Measurements from ENCODE around the gene ALDH5A1. TPM values are rescaled to one million over a fixed set of nuclear protein-coding genes. Genes with fewer than 3 reads are reported as not detected.

ALDH5A1 gene
- total RNA-seq, 1 donor from 2014 or later: 3.4 TPM

DNA sequence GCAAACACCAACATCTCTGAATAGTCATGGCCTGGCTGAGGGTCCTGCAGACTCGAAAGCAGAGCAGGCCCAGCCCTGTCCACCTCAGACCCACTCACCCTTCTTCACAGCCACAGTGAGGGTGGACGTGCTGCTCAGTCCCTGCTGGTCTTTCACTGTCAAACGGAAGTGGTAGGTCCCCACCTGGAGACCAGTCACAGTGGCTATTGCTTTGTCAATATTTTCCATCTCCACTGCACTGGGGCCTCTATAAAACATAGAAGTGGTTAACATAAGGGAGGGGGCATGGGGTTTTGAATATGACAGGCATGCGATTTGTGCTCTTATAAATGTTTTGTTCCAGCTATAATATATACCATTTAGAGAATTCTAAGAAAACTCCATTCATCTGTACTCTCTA, 73.9 kb downstream of the ALDH5A1 start:
- no peak for DNase-seq (ENCODE audit: low spot score)

DNA sequence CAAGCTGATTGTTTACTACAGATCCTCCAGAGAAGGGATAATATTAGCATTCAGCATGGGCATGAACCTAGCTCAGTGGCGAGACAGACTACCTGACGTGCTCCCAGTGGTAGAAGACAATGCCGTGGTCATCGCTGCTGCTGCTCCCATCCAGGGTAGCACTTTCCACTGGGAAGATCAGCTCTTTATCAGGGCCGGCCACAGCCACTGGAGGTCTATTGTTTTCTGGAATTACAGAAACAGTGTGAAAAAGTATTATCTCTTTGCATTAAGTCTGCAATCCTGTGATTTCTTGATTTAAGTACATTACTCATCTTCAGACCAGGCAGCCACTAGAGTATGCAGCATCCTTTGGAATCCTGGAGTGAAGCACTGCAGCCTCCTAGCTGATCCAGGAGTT, 75.0 kb downstream of the ALDH5A1 start:
- DNase-seq (ENCODE audit: low spot score): no peak

DNA sequence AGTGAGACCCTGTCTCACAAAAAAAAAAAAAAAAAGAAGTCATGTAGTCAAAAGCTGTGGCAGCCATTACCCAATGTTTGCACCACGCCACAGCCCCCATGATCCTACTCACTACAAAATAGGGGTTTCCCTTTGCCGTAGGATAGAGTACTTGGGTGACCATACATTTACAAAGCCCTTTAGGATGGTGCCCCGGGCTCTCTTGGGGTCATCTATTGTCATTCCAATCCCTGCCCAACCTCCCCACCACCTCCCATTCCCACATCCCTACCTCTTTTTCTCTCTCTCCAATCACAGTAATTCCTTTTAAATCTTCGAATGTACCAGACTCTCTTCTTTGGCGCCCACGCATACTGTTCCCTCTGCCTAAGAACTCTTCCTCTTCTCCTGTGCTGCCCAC, 76.6 kb downstream of the ALDH5A1 start:
- DNase-seq (ENCODE audit: low spot score): no peak

DNA sequence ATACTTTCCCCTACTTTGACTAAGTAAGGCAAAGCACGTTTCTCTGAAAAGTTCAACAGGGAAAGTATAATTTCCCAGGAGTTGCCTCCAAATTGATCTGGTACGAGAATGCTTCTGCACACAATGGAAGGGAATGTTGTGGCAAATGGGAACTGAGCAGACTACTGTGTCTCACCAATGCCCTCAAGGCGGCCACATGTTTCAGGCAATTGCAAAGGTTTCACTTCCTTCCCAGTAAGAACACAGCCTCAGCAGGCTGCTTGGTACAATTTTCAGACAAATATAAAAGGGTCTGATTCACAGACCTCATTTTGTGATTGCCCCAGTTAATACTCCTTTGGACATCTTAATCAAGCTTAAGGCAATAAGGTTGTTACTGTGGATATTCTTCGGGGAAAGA, 80.0 kb downstream of the ALDH5A1 start:
- peak; percentile 3 for DNase-seq (ENCODE audit: low spot score)

DNA sequence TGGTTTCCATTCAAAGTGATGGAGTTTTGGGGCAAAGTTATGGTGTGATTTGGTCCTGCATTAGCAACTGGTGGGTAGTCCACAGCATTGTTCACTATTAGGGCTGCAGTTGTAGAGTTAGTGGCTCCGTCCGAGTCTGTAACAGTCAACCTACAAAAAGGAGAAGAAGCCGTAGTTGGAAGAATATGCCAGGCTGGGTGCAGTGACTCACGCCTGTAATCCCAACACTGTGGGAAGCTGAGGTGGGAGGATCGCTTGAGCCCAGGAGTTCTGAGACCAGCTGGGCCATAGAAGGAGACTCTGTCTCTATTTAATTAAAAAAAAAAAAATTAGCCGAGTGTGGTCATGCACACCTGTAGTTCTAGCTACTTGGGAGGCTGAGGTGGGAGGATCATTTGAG, 81.7 kb downstream of the ALDH5A1 start:
- no peak for DNase-seq (ENCODE audit: low spot score)

DNA sequence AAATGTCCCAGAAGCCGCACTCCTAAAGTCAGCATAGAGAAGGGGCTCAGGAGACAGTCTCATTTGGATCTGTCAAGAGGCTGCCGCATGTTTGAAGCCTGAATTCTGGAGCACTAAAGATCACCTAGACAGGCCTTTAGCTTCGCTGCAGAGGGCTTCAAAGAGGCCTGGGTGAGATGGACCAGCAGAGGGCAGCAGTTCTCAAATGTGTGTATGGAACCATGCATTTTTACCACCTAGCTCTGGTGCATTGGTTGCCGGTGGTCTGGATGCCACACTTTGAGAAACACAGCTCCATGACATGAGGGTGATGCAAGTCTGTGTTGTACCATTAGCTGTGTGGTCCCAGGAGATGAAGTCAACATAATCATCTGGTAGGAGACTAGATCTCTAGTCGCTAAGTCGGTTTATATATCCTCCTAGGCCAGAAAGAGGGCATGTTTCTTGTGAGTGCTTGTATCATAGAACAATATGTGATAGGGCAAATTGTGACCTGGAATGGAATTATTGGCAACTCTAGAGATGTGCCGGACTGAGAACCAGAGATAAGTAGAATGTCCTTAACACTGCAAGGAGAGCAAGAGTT, 86.4 kb downstream of the ALDH5A1 start:
- peak; percentile 62 for DNase-seq (ENCODE audit: low spot score)

DNA sequence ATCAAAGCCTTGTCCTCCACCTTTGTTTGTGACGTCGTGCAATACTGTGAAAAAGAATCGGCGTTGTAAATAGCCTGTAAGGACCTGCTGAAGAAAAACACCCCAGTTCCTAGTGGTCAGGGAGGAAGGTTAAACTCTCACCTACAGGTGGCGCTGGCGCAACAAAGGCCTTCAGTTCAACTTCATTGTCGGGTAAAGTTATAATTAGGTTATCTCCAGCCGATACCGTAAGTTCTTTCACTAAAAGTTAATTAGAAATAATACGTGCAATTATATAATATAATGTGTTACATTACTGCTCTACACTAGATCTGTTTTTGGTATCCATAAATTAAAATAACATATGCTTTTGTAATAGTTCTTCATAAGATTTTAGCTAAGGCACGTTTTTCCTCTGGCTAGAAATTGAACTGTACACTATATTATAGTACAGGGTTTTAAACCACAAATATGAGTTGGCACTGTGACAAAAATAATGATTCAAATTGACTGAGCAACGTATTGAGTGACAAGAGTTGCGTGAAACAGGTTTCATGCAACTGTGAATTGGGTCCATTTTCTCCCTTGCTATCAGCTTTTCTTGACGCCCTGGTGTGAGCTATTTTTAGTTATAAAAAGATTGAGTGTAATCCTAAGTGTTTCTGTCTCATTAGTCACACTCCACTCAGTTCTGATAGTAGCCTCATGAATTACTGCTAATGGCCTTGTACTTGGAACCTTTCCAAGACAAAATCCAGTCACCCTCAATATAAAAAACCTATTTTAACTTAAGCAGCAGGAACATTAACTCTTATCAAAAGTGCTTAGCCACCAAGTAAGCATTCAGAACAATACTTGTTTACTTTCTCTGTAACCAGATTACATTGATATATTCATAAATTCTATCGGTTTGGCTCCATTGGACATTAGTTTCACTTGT, 89.0 kb downstream of the ALDH5A1 start:
- peak; percentile 67 for DNase-seq (ENCODE audit: low spot score)

DNA sequence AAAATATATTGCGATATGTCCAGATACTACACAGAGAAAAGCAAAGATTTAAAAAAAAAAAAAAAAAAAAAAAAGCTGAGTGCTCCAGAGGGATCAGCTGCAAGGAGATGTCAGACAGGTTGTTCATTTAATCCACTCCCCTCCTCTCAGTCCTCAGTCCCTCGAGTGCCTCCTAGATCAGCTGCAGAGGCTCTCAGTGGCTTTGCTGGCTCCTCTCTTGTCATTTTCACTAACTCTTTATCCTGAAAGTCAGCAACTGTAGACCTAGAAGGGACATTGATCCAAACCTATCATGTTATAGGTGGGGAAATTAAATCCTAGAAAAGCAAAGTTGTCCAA, 89.6 kb downstream of the ALDH5A1 start:
- no peak for DNase-seq (ENCODE audit: low spot score)

Other genes with a start within 250 kb of the ALDH5A1 start
- gene DCDC2, start 136.9 kb upstream of the ALDH5A1 start, total RNA-seq (ENCODE audit: insufficient read depth, low replicate concordance): 4.3 TPM
- gene MRS2, start 92.0 kb upstream of the ALDH5A1 start, total RNA-seq (ENCODE audit: insufficient read depth, low replicate concordance): 27.0 TPM
- not detected for gene GPLD1, start 5.4 kb upstream of the ALDH5A1 start, total RNA-seq (ENCODE audit: insufficient read depth, low replicate concordance)
- gene KIAA0319, start 151.2 kb downstream of the ALDH5A1 start, total RNA-seq (ENCODE audit: insufficient read depth, low replicate concordance): 2.2 TPM
- gene TDP2, start 171.9 kb downstream of the ALDH5A1 start, total RNA-seq (ENCODE audit: insufficient read depth, low replicate concordance): 19.7 TPM
- gene ACOT13, start 172.1 kb downstream of the ALDH5A1 start, total RNA-seq (ENCODE audit: insufficient read depth, low replicate concordance): 12.0 TPM
- 52.5 TPM for gene C6orf62, start 224.2 kb downstream of the ALDH5A1 start, total RNA-seq (ENCODE audit: insufficient read depth, low replicate concordance)